ENCODE results near the gene NCOA6. TPM values are rescaled to one million over a fixed set of nuclear protein-coding genes. Genes with fewer than 3 reads are reported as not detected.

The NCOA6 gene
- total RNA-seq, 2 donors from 2014 or later, result 16.7 to 19.8 TPM

DNA sequence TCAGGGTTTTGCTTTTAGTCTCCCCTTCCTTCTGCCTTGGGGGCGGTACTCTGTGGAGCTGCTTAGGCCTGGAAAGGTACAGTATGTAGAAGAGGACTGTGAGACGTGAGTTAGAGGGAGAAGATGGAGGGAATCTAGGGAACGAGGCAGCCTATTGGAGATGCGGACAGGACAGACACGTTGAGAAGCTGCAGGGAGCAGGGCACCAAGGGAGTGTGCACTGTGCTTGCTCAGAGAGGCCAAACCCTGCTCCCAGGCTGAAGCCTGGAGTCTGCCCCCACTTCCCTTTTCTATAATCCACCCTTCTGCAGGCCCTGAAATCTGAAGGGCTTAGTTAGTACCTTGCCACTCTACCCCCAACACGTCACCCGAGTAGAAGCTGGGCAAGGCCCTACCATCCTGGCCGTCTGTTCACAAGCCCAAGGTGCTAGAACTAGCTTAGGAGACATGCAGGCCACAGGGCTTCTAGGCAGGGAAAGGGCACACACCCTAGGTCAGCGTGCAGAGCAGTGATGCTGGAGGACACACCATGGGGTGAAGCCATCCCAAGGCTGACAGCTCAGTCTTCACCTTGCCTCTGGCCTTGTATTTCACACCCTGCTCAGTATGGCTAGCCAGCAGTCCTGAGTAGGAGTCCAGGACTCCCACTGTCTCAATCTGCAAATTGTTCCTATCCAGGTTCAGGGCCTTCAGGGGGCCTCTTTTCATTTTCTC lies 114.4 kb downstream of the NCOA6 start:
- ATAC-seq (no peak), DNase-seq (no peak)
- intact Hi-C loops (cut with DNase I), result no loop called here

DNA sequence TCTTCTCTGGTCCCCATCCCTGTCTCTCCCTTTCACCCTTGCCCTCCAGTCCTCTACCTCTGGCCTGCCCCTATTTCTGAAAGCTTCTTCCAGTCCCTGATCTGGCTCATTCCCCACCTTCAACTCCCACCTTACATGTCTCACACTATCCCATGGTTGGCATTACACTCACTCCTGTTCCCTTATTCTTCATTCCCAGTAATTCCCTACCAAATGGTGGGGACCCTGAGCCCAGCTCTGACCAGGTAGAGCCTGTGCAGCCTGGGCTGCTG lies 114.9 kb downstream of the NCOA6 start:
- ATAC-seq (no peak), DNase-seq (no peak)
- intact Hi-C loops (cut with DNase I), result no loop called here

DNA sequence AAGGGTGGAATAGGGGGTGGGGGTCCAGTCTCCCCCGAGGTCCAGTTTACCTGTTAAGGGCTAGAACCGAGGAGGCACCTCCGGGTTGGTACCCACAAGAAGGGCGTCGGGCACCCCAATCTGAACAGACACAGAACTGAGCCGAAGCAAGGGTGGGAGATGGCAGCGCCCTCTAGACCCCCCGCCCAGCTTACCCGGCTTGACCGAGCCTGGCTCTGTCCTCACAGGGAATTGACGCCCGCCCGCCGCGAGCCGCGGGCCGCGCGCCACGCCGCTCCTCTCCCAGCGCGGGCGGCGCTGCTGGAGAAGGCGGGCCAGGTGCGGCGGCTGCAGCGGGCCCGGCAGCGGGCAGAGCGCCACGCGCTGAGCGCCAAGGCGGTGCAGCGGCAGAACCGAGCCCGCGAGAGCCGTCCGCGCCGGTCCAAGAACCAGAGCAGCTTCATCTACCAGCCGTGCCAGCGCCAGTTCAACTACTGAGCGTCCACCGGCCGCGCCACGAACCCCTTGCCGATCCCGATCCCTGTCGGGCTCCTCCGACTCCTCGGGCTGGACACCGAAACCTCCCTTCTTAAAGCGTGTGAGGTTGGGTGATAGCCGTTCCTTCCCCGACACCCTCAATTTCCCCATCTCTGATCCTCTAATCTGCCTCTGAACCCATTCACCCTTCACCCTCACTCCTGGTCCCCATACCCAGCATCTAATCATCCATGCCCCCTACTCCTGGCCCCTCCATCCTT lies 115.5 kb downstream of the NCOA6 start:
- intact Hi-C loops (cut with DNase I), result loop anchor here in 1 of 2 donors (10.0 kb wide), 1 partner anchor 125 kb away; no protein-coding TSS in a partner anchor
- peak; percentile 83 for DNase-seq
- ATAC-seq, result peak; percentile 55 to 65

DNA sequence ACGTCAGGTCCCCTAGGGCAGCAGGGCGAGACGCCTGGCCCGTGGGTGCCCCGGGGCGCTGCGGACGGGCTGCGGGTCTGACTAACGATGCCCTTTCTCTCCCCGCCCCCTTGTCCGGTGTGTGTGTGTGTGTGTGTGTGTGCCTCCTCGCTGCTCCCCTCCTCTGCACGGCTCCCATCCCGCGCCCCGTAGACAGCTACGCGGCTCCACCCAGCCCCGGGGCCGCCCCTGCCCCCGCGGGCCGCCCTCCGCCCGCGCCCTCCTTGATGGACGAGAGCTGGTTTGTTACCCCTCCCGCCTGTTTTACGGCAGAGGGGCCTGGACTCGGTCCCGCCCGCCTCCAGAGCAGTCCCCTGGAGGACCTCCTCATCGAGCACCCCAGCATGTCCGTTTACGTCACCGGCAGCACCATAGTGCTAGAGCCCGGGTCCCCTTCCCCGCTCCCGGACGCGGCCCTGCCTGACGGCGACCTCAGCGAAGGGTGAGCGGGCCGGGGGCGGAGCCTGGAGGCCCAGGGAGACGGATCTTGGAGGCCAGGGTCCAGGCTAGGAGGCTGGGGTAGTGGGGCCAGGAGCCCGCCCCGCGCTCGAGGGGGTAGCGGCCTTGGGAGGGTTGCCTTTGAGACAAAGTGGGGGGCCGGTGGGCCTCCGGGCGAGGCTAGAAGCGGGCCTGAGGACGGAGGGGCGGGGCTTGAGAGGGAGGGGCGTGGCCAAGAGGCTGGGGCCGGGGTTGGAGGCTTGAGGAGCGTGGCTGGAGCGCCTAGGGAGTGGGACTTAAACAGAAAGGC lies 116.2 kb downstream of the NCOA6 start:
- intact Hi-C loops (cut with DNase I), result loop anchor here in 1 of 2 donors (10.0 kb wide), 1 partner anchor 124 kb away; no protein-coding TSS in a partner anchor
- ATAC-seq (peak; percentile 65 to 74), DNase-seq (peak; percentile 88)

DNA sequence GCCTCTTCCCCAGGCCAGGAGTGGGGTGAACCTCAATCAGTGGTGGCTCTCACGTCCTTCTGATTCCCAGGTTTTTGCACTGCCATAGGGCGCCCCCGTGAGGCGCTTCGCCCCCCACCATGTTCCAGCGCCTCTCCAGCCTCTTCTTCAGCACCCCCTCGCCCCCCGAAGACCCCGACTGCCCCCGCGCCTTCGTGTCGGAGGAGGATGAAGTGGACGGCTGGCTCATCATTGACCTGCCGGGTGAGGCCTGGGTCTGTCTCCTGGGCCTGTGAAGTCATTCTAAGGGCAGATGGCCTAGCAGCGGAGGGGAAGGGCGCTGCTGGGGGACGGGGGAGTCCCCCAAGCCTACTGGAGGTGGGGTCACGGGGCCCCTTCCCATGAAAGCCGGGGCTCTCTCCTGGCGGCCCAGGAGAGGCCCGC lies 116.8 kb downstream of the NCOA6 start:
- peak; percentile 49 for DNase-seq
- ATAC-seq, result peak in 1 of 2 donors; percentile 9
- intact Hi-C loops (cut with DNase I), result loop anchor here in 1 of 2 donors (10.0 kb wide), 1 partner anchor 124 kb away; no protein-coding TSS in a partner anchor

DNA sequence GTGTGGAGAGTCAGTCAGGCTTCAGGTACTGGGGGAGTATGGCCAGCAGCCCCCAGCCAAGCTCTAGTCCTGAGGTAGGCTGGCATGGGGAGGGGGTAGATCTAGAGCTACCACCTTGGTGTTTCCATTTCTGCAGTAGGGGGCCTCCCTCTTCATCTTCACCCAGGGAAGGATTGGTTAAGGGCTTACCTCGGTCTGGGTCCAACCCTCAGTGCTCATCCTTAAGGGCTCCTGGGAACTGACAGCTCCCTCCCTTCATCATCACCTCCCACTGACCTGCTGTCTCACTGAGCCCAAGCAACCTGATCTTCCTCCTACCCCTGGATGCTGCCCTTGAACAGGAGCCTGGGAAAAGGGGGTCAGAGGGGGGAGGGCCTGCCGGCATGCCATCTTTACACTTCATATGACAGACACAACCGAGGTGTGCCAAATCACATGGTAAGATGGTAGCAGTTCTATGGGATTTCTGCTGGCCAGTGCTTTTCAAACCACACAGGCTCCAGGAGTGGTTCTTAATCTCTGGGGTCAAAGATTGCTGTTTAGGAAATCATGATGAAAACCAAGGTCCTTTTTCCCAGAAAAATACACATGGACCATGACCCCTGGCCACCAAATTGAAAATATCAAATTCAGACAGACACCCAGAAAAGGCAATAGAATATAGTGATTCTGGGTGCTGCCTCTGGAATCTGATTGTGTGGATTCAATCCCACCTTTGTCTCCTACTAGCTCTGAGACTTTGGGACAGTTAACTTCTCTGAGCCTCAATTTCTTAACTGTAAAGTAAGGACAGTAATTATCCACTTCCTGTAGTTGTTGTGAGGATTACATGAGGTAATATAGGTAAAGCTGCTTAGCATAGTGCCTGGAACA lies 118.3 kb downstream of the NCOA6 start:
- ATAC-seq, result no peak
- intact Hi-C loops (cut with DNase I), result loop anchor here in 1 of 2 donors (10.0 kb wide), 1 partner anchor 122 kb away; no protein-coding TSS in a partner anchor
- no peak for DNase-seq

DNA sequence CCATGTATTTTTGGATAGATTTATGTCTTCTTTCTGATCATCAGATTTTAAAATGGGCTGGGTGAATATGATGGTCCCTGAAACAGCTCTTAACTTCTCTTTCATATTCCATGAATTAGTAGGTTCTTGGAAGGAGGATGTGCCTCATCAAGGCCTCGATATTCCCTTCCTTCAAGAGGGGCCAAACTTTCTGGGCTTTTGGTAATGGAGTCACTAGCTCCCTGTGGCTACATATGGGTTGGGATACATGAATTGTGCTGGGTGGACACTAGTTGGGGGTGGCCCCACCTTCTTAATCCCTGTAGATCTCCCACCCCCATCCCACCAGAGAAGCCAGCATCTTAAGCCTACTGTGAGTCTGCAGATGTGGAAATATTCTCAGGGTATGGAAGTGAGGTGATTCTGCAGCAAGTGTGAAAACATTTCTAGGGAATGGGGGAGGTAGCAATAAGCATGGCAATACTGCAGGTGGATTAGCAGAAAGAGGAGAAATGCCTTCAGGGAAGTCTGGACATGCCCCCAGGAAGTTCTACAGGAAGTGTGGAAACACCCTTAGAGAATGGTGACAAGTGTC lies 119.1 kb downstream of the NCOA6 start:
- intact Hi-C loops (cut with DNase I), result loop anchor here in 1 of 2 donors (10.0 kb wide), 1 partner anchor 122 kb away; no protein-coding TSS in a partner anchor
- no peak for ATAC-seq
- no peak for DNase-seq

DNA sequence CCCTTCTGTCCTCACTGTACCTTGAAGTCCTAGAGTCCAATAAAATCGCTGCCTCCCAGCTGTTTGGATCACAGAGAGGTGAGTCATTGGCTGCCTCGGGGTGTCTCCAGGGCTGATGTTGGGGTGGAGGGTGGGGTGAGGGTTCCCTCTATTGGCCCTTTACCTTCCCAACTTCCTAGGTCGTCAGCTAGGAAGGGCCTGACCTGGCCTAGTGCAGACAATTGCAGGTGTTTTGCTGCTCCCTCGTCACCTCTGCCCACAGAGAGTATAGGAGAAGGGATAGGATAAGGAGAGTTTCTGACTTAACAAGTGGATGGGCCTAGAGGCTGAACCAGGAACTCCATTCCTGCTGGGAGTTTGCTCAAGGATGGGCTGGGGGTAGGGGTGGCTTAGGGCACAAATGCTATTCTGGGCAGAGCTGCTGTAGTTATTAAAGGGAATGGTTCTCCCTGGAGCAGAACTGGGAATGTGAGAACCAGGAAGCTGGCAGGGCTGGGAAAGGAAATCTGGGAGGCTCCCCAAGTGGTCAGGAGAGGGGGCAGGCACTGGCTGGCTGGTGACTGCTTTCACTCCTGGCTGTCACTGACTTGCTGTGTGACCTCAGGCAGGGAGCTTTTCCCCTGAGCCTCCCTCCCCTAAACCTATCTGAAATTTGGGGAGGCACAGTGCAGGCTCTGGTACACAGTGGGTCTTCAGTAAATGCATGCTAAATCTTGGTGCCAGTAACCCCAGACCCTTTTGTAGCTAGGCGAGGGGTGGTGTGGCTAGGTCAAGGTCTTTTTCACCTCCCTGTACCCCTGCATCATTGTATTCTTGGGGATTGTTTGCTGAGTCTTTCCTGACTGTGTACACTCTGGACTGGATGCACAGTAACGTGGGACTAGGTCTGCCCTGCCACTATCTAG lies 119.8 kb downstream of the NCOA6 start:
- DNase-seq (peak; percentile 43), ATAC-seq (peak in 1 of 2 donors; percentile 1)
- intact Hi-C loops (cut with DNase I), result loop anchor here in 1 of 2 donors (10.0 kb wide), 1 partner anchor 121 kb away; no protein-coding TSS in a partner anchor

DNA sequence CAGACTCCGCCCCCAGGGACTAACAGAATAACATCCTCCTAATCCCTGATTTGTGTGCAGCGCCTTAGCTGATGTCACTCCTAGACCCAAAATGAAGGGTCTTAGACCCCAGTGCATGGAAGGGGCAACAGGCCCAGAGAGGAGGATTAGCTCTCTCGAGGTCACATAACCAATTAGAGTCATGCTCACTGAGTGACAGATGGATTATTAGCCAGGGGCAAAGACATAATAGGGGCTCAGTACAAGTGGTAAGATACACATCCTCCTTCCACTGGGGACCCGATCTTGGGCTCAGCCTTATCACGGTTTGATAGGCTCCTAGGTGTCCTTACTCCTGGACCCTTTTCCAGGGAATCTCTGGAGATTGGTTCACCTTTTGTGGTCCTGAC lies 120.4 kb downstream of the NCOA6 start:
- no peak for ATAC-seq
- no peak for DNase-seq
- intact Hi-C loops (cut with DNase I), result loop anchor here in 1 of 2 donors (10.0 kb wide), 1 partner anchor 120 kb away; no protein-coding TSS in a partner anchor

DNA sequence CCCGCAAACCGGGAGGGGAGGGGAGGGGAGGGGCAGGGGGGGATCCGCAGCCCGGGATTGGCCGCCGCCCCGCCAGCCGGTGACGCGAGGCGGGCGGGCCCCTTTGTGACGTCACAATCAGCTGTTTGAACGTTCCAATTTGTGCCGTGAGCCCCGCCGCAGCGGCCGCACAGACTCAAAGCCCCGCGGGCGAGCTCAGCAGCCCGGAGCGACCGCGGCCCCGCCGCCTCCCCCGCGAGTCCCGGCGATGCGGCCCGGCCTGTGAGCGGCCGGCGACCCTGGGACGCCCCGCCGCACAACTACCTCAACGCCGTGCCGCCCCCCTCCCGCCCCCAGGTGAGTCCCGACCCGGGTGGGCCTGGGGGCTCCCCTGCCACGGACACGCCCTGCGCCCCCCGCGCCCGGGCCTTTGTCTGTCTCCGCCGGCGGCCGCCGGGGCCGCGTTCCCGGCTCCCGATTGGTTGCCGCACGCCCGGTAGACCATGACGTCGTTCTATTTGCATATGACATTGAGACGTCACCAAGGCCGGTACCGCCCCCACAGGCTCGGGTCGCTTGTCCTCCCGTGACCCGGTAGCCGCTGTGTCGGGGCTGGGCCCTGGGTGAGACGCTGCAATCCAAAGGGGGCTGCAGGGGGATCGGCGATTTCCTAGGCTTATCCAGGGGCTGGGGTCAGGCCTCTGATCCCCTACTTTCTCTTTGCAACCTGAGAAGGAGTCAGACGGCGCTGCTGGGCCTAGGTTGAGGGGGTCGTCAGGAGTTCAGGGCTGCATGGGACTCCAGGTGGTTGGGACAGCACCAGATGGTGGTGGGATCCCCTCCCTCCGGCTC lies 121.1 kb downstream of the NCOA6 start, which contains the start of gene TP53INP2:
Gene TP53INP2 (plus strand): TSS at position 168 of the 831 bp plus-strand sequence. CDS start 4,396 bp downstream, outside the sequence.
- intact Hi-C loops (cut with DNase I), result loop anchor here in 1 of 2 donors (10.0 kb wide), 1 partner anchor 120 kb away; no protein-coding TSS in a partner anchor
- ATAC-seq, result peak; percentile 81 to 86
- DNase-seq, result peak; percentile 96

DNA sequence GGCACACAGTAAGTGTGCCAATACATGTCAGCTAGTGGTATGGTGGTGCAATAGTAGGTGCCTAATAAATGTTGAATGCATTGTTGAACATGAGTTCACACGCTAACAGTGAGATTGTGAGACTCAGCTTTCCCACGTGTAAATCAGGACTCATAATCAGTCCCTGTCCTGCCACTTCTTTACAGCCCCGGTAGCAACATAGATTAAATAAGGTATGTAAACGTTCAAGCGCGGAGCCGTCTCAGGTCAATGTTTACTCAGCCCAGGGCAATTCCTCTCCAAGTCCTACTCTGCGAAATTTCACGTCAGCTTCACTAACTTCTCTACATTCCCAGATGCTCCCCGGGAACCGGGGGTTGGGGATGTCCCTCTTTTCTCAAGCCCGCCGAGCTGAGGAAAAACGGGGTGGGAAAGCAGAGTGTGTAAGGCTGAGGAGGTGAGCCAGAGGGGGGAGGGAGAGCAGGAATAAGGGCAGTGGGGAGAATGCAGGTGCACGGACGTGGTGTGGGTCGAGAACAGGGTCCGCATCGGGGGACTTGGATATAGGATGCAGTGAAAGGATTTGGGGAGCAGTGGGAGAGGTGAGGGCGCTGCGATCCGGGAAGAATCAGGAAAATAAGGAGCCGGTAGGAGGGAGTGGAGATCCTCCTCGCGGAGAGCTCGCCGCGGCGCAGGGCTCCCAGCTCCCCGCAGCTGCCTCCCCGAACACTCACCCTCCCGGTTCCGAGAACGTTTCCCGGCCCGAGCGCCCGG lies 121.9 kb downstream of the NCOA6 start:
- peak in 1 of 2 donors; percentile 0 for ATAC-seq
- no peak for DNase-seq
- intact Hi-C loops (cut with DNase I), result loop anchor here in 1 of 2 donors (10.0 kb wide), 1 partner anchor 119 kb away; no protein-coding TSS in a partner anchor

DNA sequence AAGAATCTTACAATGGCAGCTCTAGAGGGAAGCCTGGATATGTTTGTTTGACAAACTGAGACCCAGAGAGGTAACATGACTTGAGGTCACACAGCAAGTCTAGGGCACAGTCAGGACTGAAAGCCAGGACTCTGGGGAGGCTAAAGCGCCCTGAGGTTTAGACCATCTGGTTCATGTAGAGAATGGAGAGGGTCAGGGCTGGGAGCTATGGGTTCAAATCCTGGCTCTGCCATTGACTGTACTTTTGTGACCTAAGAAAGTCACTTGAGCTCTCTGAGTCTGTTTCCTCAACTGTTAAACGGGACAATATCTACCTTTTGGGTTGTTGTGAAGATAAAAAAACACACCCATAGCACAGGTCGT lies 122.4 kb downstream of the NCOA6 start:
- ATAC-seq, result no peak
- DNase-seq, result no peak
- intact Hi-C loops (cut with DNase I), result loop anchor here in 1 of 2 donors (10.0 kb wide), 1 partner anchor 118 kb away; no protein-coding TSS in a partner anchor

DNA sequence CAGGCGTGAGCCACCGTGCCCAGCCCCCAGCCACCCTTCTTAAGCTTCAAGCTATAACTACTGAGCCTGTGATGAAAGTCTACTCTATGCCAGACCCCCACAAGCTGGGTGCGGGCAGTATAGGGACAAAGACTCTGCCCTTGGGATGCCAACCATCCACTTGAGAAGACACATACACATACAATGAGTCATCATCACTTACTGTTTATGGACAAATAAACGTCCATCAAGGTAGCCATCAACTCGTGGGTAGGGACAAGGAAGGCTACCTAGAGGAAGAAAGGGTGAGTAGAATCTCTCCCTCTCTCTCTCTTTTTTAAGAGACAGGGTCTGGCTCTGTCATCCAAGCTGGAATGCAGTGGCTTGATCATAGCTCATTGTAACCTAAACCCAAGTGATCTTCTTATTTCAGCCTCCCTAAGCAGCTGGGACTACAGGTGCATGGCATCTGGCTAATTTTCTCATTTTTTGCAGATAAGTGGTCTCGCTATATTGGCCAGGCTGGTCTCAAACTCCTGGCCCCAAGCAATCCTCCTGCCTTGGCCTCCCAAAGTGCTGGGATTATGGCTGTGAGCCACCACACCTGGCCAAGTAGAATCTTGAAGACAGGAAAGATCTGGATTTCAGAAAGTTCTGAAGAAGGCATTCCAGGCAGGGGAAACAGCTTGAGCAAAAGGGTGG lies 123.9 kb downstream of the NCOA6 start:
- intact Hi-C loops (cut with DNase I), result loop anchor here in 1 of 2 donors (10.0 kb wide), 1 partner anchor 117 kb away; no protein-coding TSS in a partner anchor
- ATAC-seq (no peak), DNase-seq (no peak)

DNA sequence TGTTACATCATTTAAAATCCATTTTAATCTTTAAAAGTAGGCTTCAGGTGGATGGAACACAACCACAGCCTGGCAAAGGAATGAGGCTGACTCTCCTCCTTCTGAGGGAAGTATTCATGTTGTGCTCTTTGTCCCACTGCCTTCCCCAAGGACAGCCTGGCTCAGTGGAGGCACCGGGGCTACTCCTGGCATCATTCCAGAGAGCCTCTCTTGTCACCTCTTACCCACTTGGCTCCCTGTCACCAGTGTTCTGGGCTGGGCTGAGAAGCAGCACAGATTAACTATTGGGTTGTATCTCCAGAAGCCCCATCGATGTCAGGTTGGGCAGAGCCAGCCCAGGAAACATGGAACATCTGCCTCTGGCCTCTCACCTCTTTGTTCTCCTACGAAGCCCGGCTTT lies 132.0 kb downstream of the NCOA6 start:
- peak; percentile 59 to 81 for ATAC-seq
- intact Hi-C loops (cut with DNase I), result no loop called here
- DNase-seq, result no peak

DNA sequence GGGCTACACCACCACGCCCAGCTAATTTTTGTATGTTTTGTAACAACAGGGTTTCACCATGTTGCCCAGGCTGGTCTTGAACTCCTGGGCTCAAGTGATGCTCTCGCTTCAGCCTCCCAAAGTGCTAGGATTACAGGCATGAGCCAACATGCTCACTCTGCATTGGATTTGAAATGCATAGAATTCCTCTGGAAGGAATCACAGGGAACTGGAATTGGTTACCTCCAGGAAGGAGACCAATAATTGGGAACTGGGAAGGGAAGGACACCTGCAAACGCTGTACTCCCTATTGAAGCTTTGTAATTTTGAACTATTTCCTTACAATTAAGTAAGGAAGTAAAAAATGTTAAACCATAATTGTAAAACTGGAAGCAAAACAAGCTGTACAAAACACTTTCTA lies 133.6 kb downstream of the NCOA6 start:
- intact Hi-C loops (cut with DNase I), result no loop called here
- ATAC-seq, result no peak
- DNase-seq, result no peak
